MG63 (cell line): ENCODE results near the gene STX1B. TPM values are rescaled to one million over a fixed set of nuclear protein-coding genes. Genes with fewer than 3 reads are reported as not detected.

ENCODE experiments used
- total RNA-seq: library from RNA; depleted of rRNA; stranded (reverse); fragments of >200 nt; shearing (Covaris generic); gene quantifications from 2 replicates; pipeline ENCODE4 v1.2.3, GENCODE V29; 2014; ENCODE audit warnings: low replicate concordance; rRNA removed

Gene STX1B
- total RNA-seq, 1 experiment from 2014 or later, result not detected

Other genes starting within 250 kb of the STX1B start
- 4.1 and 9.1 TPM in 2 replicates for gene CFAP119, start 248.6 kb downstream of the STX1B start, total RNA-seq
- 116 and 127 TPM in 2 replicates for gene RNF40, start 248.3 kb downstream of the STX1B start, total RNA-seq
- 10.3 and 13.6 TPM in 2 replicates for gene ZNF629, start 223.4 kb downstream of the STX1B start, total RNA-seq
- 64.3 and 70.8 TPM in 2 replicates for gene BCL7C, start 116.6 kb downstream of the STX1B start, total RNA-seq
- not detected in 2 replicates for gene CTF1, start 114.0 kb downstream of the STX1B start, total RNA-seq
- gene FBXL19, start 87.1 kb downstream of the STX1B start, total RNA-seq, result 19.5 and 31.2 TPM in 2 replicates
- gene ORAI3, start 61.6 kb downstream of the STX1B start, total RNA-seq, result 4.1 and 4.2 TPM in 2 replicates
- 0.17 and 0.76 TPM in 2 replicates for gene SETD1A, start 52.9 kb downstream of the STX1B start, total RNA-seq
- 2.1 and 5.0 TPM in 2 replicates for gene HSD3B7, start 25.4 kb downstream of the STX1B start, total RNA-seq
- gene STX4, start 22.9 kb upstream of the STX1B start, total RNA-seq, result 31.6 and 47.1 TPM in 2 replicates
- 34.1 and 47.4 TPM in 2 replicates for gene ZNF668, start 63.6 kb upstream of the STX1B start, total RNA-seq
- 11.4 and 11.5 TPM in 2 replicates for gene ZNF646, start 63.8 kb upstream of the STX1B start, total RNA-seq
- 1.7 and 1.9 TPM in 2 replicates for gene PRSS53, start 78.3 kb upstream of the STX1B start, total RNA-seq
- 146 and 155 TPM in 2 replicates for gene VKORC1, start 84.2 kb upstream of the STX1B start, total RNA-seq
- 24.1 and 42.5 TPM in 2 replicates for gene BCKDK, start 97.7 kb upstream of the STX1B start, total RNA-seq
- 59.1 and 78.2 TPM in 2 replicates for gene KAT8, start 107.0 kb upstream of the STX1B start, total RNA-seq
- gene PRSS8, start 125.1 kb upstream of the STX1B start, total RNA-seq, result not detected in 2 replicates
- 1.7 TPM in 1 of 2 replicates, not detected in the other for gene PRSS36, start 139.4 kb upstream of the STX1B start, total RNA-seq
- gene FUS, start 169.5 kb upstream of the STX1B start, total RNA-seq, result 14.5 and 17.2 TPM in 2 replicates
- not detected in 2 replicates for gene PYCARD, start 192.1 kb upstream of the STX1B start, total RNA-seq
- not detected in 2 replicates for gene TRIM72, start 203.5 kb upstream of the STX1B start, total RNA-seq
- not detected in 2 replicates for gene PYDC1, start 206.5 kb upstream of the STX1B start, total RNA-seq
- not detected in 2 replicates for gene ITGAM, start 249.3 kb upstream of the STX1B start, total RNA-seq